GM23248 (cell line): ENCODE measurements around the gene STK16.

ENCODE experiments used
- EZH2 ChIP-seq: fragments of 200-600 bp; sonication (generic); IDR thresholded peaks from 2 replicates; pipeline ENCODE4 v1.6.1; 2018; ENCODE audit warnings: antibody characterized with exemption, mild to moderate bottlenecking; ENCODE audit not compliant: insufficient read depth, poor library complexity, severe bottlenecking
- EZH2phosphoT487 ChIP-seq: fragments of 200-600 bp; sonication (generic); IDR thresholded peaks from 2 replicates; pipeline ENCODE4 v1.6.1; 2018; ENCODE audit warnings: antibody characterized with exemption, moderate library complexity, mild to moderate bottlenecking, low read depth; ENCODE audit not compliant: insufficient read depth

- no peak for TF ChIP-seq EZH2
- TF ChIP-seq EZH2phosphoT487: no peak
These were observed 10.9 kb upstream of the STK16 start for GRCh38 chr2:219234331-219234730.
